HL-60/S4 treated with phorbol 12-myristate 13-acetate at 8.2 ng/mL for 4 days and 3 days (cell line): ENCODE measurements around the gene NPSR1.
"Not testable (repeated sequence)": the region's sequence is repeated elsewhere in the genome, so short reads cannot be mapped to it uniquely, and the experiment has no call there.

Experiments
- in situ Hi-C: fragments of 300-500 bp; cut with MboI; formaldehyde crosslinking; loops from 2 replicates; pipeline ENCODE4 v1.15.0; 2022; ENCODE audit warnings: low sequenced_read_pairs

NPSR1 gene

DNA sequence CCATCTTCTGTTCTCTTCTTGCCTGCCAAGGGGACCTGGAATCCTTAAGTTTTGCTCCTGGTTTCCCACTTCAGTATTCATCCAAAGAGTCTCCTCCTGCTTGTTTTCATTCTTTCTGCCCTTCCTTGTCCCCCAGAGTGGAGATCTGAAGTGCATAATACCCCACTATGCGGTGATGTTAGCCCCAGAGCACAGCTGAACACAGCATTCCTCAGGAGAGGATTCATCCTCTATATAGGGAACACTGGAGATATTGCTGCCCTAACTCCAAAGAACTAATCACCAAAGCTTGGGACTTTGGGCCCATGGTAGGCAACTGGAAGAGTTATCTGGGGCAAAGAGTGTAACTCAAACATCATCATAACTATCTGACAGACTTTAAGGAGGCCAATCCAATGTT lies 201.3 kb downstream of the NPSR1 start:
- in situ Hi-C loops: not testable (repeated sequence)

GRCh38 chr7:34866222-34866621 lies 208.2 kb downstream of the NPSR1 start:
- in situ Hi-C loops: not testable (repeated sequence)

- in situ Hi-C loops: not testable (repeated sequence)
Observed at GRCh38 chr7:34867341-34867740, 209.3 kb downstream of the NPSR1 start.

DNA sequence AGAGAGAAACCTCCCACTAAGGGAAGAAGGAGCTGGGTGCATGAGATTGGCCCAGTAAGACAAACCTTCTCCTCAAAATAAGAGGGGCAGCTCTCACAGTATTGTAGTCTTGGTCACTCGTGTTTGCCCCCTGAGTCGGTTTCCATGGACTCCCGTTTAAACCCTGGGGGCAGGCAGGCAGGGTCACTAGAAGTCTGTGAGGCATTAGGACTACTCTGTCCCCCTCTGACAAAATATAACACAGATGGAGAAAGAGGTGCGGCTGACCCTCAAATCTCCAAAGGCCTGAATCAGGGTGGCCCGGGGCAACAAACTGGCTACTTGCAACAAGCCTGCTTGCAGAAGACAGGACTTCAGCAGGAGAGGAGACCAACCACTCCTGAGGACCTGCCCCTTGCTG lies 210.6 kb downstream of the NPSR1 start:
- in situ Hi-C loops: not testable (repeated sequence)

- in situ Hi-C loops: no loop called here
Observed at GRCh38 chr7:34869057-34869456, 211.0 kb downstream of the NPSR1 start.

GRCh38 chr7:34870041-34870440 lies 212.0 kb downstream of the NPSR1 start:
- in situ Hi-C loops: not testable (repeated sequence)

DNA sequence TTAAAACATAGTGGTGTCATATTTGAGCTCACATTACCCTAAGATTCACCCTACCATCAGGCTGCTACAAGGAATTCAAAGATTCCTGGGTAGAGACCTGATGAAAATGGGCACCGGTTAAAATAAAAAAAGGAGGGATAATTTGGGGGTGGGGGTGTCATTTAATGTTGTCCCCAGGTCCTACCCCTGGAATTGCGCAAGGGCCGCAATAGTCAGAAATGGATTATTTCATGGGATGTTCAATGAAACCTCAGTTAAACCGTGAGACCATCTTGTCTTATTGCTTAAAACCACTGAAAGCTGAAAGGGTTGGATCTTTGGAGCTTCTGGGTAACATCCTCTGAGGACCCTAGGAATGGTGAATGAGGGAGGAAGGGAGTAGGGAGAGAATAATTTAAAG lies 216.3 kb downstream of the NPSR1 start:
- in situ Hi-C loops: not testable (repeated sequence)

DNA sequence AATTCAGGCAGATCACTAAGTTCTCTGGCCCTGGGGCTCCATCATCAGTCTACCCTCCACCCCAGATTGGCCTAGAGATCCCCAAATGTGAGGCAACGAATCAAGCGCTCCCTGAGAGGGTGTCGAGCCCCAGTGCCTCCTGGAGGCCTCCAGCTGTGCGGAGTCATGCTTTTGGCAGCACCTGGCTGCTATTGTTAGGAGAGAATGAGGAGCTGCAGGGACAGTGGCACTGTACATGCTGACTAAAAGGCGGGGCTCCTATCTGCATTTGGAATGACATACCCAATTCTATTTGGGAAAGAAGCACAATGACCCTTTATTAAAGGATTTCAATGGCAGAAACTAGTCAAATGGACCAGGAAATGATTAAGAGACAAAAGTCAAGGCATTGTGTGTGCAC lies 217.5 kb downstream of the NPSR1 start:
- in situ Hi-C loops: no loop called here

GRCh38 chr7:34878944-34879735 lies 221.1 kb downstream of the NPSR1 start:
- in situ Hi-C loops: not testable (repeated sequence)

GRCh38 chr7:34879871-34880270 lies 221.9 kb downstream of the NPSR1 start:
- in situ Hi-C loops: no loop called here

DNA sequence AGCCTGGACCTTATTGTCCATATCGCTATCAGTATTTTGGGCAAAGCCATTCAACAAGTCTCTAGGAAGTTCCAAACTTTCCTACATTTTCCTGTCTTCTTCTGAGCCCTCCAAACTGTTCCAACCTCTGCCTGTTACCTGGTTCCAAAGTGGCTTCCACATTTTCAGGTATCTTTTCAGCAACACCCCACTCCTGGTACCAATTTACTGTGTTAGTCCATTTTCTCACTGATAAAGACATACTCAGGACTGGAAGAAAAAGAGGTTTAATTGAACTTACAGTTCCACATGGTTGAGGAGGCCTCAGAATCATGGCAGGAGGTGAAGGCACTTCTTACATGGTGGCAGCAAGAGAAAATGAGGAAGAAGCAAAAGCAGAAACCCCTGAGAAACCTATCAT lies 225.8 kb downstream of the NPSR1 start:
- in situ Hi-C loops: not testable (repeated sequence)

GRCh38 chr7:34886856-34887255 lies 228.8 kb downstream of the NPSR1 start:
- in situ Hi-C loops: no loop called here

GRCh38 chr7:34889951-34890350 lies 231.9 kb downstream of the NPSR1 start:
- in situ Hi-C loops: no loop called here

DNA sequence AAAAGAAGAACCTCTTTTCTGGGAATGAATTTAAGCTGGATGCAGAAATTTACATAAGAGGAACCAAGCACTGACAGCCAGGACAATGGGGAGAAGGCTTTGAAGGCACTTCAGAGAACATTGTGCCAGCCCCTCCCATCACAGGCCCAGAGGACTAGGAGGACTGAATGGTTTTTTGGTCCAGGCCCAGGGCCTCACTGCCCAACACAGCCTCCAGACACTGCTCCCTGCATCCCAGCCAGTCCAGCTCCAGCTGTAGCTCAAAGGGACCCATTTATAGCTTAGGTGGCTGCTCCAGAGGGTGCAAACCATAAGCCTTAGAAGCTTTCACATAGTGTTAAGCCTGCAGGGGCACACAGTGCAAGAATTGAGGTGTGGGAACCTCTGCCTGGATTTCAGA lies 237.2 kb downstream of the NPSR1 start:
- in situ Hi-C loops: no loop called here
